ENCODE measurements around the gene B3GAT1.

Gene B3GAT1

DNA sequence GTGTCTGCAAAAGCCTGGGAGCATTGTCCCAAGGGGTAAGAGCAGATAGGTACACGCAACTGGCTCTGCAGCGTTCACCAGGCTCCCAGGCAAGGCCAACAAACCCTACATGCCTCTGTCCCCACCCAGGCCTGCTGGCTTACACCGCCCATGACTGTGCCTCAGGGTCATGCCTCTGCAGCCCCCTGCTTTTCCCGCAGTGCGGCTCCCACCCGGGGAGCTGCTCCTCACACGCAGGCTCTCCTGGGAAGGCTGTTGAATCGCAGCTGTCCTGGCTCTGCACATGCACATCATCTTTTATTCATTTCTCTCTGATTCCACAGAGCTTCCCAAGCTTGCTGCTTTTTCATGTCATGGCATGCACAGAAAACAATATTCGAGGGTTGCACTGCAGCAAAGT is 29.2 kb upstream of the B3GAT1 start:
- no peak for DNase-seq

DNA sequence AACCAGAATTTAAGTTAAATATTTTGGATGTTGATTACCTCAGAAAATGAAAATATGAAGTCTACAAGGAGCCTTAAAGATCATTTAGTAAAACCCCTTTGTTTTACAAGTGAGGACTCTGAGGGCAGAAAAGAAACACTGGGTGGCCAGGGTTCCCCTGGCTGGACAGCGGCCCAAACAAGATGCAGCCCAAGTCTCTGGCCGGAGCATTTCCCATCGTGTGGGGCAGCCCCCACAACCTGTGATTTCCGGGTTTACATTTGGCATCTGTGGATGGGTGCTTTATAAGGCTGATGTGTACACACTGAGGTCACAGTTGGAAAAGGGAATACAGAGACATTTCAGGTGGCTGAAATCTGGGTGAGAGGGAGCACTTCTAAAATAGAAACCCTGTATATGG is 28.8 kb upstream of the B3GAT1 start:
- DNase-seq, result no peak

DNA sequence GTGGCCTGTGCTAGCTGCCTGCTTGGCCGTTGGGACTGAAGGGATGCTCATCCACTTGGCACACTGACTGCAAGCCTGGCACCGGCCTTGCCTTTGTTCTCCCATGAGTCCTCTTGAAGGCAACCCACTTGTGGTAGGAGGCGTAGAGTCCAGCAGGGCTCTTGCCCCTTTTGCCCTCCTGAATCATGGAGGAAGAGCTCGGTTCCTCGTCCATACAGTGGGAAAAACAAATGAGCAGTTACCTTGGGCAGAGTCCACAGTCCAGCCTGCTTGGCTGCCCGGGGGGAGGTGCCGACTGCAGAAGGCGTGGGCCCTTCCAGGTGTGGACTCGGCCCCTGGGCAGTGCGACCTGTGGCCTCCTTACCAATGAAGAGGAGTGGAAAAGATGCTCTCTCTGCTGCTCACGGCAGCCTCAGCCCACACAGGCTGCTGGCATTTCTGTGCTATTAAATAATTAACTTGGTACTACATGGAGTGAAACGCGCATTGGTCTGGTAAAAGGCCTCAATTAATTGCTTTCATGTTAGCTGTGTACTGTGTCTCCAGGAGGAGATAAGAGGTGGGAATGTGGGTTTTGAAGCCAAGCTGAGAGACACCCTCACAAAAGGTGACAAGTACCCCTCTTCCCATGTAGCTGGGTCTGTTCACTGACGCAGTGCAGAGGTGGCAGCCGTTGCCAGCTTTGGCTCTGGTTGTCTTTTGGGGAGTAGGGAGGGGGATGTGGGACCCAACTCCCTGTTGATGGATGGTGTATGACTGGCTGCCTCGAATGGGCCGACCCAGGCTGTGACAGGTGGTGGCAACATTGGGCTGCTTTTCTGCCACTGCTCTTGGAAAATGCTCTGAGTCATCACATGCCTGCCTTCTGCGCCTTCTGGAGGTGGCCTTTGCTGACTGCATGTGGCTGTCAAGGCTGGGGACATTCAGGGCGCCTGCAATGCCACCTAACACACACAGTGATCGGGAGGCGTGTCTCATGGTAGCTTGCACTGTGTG is 26.8 kb upstream of the B3GAT1 start:
- DNase-seq, result no peak

DNA sequence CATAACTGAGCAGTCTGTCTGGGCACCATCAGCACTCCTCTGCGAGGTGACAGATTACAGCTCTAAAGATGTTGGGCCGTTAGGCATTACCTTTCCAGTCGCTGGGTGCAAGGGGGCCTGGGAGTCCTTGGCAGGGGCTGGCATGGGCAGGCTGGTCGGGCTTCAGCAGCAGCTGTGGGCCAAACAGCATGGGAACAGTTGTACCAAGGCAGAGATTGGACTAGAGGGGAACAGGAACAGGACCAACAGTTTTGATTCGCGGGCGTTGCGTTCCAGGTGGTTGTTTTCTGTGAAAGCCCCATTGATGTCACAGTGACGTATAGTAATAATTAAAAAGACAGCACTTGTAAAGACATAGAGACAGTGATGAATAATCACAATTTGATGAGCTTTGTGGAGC is 25.8 kb upstream of the B3GAT1 start:
- DNase-seq, result no peak

DNA sequence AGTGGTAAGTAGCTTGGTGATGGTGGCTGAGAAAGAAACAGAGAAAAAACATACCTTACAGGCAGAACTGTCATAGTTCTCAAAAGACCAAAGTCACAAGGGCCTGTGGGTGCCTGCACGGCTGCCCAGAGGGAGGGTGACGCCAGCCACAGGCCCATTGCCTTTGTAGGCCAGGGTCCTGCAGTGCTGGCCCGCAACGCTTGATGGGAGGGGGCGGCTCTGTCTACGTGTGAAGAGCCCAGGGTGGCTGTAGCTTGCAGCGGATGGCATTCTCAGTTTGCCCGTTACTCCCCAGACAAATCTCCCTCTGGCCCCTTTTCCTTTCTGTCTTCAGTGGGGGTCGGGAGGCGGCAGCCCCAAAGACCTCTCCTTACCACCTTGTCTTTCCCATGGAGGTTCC is 24.7 kb upstream of the B3GAT1 start:
- DNase-seq, result no peak

DNA sequence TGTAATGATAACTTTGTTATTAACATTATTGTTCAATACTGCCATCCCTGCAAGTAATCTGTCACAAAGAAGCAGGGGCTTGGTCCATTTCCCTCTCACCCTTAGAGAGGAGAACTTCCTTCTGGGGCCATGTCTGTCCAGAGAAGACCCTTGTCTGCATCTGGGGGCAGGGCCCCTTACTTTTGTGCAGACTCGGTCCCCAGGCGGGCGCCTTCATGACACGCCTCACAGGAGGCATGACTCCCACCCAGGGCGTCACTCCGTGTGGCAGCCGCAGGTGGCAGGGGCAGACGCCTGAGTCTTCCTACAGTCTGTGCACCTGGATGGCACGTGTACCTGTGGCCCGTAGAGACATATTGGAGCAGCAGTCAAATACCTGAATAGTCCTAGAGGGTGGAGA is 21.8 kb upstream of the B3GAT1 start:
- DNase-seq, result no peak

DNA sequence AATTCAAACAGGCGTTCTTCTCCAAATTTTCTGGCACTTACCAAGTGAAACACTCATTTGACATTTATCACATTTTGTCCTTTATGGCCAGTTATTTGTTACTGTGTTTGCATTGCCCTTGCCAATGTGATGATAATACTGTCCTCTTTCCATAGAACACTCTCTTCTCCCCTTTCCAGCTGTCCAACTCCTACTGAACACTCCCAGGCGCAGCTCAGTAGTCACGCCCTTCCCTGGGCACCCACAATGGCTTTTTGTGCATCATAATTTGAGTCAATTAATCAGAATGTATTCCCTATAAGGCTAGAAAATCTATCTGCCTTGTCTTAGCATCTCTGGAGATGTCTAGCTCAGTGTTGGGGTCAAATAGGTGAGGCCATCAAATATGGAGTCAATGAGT is 21.2 kb upstream of the B3GAT1 start:
- DNase-seq, result no peak

DNA sequence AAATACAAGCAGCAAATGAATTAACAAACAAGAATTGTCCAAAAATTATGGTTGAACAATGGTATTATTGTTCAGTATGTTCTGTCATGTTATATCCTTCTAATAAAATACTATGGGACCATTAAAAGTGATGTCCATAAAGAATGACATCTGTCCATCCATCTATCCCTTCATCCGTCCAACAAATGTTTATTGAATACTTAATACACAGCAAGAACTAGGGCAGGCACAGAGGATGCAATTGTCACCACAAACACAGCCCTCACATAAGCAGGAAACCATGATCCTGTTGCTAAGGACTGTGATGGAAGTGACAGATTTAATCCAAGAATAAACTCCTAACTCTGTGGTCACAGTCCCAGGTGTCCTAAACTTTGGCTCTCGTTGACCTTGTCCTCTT is 20.7 kb upstream of the B3GAT1 start:
- DNase-seq, result no peak

DNA sequence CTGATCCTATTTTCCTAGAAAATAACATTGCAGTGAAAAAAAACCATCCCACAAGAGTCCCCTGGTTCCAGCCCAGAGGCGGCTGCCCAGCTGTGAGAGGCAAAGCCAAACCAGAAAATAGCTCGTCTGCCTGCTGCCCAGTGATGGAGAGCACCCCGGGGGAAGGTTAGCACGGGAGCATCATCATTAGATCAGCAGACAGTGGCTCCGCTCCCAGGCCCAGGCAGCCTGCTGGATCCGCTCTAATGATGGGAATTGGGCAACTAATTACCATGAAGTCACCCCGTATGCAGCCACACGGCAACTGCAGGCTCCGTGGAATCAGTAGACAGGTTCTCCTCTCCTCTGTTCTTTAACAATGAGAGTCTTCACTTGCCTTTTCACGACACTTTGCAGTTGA is 17.1 kb upstream of the B3GAT1 start:
- DNase-seq, result no peak

DNA sequence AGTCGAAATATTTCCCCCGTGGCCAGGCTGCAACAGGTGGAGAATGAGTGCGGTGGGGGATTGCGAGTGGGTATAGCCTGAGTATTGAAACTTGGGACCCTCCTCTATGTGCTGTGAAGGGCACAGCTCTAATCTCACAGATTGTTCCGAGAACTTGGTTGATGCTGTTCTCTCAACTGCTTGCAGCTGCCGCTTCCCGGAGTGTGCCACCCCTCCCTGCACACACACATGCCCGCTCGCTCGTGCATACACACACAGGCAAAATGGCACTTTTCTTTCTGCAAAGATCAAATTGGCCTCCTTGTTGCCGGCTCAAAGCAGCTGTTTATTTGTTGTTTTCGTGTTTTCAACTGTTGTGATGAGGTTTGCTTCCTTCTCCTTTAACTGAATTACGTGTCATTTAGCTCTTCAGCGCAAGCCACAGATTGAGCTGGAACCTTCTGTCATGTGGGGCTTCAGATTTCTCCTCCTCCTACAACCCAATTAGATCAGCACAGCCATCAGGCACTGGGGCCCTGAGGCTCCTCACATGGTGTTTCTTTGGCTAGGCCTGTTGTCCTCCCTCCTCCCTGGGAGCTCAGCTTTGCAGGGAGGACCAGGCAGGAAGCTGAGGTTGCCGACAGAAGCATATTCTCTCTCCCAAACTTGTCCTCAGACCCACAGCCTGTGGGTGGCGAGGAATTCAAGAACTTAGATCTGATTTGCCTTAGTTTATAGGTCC is 13.9 kb upstream of the B3GAT1 start:
- no peak for DNase-seq

DNA sequence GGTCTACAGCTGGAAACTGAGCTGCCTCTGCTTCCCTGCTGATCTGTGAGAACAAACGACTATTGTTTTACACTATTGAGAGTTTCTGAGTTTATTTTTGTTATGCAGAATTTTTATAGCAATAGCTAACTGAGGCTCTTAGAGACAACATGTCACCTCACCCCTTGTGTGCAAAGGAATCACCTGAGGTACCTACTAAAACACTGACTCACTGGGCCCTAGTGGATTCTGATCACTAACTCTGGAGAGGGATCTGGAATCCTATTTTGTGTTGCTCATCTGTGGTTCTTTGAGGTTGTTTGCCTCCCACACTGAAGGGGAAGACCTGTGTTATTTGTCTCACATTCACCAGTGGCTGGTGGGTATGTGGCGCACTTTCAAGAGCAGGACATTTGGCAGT is 13.4 kb upstream of the B3GAT1 start:
- no peak for DNase-seq

DNA sequence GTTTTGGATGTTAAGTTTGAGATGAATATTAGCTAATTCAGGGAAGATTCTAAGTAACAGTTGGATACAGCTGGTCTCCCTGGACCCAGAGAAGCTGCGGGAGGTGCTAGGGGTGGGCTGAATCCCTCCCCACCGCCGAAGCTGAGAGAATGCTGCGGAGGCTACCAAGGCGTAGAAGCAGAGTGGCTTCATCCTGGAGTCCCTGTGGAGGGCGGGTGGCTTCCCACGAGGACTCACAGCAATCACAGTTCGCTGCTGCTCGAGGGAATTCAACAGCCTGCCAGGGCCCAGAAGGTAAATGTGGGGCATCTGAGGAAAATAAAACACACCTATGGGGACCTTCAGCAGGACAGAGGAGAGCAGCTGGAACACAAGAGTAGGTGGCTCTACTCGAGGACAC is 11.1 kb upstream of the B3GAT1 start:
- no peak for DNase-seq

DNA sequence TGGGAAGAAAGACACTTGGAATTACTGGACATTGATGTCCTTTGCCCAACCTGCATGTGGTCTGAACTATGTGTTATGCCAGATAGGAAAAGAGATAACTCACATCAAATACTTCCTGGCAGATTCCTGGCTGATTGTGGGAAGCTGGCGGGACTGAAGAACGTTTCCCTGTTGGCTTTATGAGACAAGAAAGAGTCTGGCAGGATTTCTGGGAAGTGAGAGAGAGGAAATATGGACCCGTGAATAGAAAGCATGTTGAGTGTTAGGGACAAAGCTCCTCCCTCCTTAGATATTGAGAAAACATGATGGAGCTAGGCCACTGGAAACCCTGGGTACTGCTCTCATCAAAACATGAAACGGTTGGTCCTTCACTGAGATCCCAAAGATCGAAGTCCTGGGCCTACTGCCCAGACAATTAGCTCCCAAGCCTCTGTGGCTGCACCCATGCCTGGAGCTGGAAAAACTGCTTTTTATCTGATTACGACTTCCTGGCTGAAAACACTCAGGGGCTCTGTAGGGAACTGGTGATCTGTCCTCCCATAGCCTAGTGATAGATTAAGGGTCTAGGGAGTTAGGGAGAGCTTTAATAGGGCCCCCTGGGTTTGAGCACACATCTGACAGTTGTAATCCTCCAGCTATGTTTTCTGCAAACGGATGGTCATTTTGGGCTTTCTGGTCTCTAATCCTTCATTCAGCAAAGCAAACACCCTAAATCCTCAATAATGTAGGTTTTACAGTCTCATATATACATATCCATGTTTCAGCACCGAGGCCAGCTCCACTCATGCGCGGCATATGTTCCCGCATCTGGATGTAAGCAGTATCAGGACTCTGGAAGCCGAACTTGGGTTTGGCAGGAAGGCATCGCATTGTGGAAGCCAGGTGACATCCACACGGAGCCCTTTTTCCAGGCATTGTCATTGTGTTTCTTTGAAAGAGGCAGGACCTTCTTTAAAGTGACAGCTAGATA is 6.1 kb upstream of the B3GAT1 start:
- DNase-seq, result no peak

DNA sequence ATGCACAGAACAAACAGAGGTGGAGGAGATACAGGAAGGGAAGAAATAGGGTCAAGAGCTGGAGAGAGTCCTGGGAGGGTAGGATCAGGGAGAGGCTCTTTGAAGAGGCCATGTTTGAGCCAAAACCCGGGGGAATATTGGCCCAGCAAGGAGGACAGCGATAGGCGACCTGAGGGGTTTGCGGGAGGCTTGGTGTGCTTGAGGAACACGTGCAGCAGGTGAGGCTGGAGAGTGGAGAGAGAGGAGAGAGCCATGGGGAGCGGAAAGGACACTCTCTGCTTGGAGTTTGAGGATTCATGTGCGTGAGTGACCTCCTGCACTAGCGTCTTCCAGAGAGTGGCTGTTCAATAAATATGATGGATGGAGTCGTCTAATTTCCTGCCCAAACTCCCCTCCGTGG is 4.7 kb upstream of the B3GAT1 start:
- DNase-seq, result no peak

DNA sequence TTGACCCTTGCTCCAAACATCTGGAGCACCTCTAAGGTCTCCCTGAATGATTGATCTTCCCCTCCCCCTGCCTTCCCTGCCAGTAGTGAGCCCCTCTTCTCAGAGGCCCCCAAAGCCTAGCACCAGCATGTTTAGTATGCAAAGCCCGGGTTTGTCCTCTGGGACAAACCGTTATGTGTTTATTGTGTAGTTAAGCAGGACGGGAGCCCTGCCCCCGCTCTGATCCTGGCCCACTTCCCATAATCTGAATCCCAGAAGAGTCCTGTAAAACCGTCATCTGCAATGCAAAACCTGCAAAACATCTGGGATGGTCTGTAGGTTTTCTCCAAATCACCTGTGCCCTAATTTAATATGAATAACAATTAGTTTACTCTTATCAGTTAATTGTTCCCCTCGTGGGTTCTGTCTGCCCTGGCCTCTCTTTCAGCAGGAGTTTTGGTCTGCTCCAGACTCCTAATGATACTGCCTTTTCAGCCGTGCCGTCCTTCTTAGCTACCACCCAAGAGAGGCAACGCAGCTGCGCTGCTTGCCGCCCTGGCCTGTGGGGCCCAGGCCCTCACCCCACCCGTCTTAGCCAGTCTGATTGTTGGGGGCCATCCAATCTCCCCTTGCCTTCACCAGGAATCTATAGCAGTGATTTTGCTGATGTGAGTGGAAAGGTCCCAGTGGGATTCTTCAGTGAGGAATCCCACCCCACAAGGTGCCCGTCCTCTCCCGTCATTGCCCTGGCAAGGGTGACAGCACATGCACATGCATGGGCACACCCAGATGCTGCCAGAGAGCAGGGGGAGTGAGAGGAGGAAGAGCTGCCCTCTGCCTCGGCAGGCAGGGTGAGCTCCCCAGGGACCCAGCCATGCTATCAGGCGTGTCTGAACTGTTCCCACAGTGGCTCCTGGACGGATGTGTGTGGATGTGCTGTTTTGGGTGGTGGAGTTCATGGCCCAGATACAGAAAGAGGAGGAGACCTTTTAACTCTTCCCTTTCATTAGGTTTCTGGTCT is 3.0 kb upstream of the B3GAT1 start:
- DNase-seq, result no peak

DNA sequence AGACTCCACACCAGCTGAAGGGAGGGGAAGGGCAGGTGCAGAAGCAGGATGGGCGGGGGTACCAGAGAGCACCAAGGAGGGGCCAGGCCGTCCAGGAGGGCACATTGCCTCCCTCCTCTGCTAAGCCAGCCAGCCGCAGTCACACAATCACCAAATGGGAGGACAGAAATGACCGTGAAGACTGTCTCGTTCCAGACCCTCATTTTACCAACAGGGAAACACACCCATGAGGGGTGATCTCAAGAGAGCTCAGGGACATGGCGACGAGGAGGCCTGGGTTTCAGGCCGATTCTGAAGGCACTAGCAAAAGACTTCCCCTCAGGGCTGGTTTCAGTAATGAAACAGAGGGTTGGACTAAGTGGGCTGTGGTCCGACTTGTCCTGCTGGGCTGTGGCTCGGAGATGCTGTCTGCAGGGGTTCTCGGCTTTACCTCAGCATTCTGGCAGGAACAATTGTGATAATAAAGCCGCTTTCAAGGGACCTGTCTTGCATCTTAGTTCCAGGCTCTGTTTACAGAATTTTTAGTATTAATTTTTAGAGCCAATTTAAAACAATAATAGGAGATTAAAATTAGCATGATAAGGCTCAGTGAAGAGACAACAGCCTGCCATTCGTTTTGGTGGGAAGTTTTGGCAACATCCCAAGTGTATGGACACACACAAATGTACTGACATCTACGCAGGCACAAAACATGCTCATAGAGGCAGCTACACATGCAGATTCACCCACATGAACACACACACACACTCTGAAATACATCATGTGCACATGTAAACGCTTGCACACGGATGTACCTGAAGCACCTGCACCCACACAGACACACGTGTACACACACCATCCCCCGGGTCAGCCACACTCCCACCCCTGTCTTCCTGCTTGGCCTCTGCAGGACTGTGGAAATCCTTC is 2.0 kb upstream of the B3GAT1 start:
- DNase-seq, result no peak

DNA sequence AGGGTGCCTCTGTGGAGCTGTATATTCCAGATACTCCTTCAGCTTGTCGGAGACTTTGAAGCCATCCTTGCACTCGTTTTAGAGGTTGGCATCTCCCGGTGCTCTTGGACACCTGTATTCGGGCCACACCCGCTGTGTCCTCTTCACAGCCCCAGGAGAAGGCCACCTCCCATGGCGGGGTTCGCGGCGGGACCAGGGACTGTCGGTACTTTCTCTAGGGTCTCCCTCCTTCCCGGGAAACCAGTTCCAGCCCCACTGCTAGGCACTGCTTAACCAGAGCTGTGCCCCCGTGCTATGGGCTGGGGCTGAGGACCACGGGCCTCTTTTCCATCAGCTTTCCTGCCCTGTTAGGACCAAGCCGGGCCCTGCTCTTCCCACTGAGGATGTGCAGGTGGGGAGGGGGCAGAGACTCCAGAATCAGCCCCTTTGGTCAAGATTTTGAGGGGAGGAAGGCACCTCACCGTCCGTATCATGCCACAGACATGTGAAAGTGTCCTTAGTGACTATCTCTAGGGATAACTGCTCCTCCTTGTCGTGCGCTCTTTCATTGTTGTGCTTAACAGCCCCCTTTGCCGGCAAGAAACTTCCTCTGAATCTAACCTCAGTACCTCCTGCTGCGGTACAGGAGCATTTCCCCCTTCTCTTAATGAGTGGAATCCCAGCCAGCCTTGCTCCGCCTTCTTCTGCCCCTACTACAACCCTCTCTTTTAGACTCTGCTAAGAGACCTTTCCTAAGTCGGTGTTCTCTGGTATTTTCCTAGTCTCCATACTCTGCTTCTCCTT is 1.2 kb upstream of the B3GAT1 start:
- no peak for DNase-seq

DNA sequence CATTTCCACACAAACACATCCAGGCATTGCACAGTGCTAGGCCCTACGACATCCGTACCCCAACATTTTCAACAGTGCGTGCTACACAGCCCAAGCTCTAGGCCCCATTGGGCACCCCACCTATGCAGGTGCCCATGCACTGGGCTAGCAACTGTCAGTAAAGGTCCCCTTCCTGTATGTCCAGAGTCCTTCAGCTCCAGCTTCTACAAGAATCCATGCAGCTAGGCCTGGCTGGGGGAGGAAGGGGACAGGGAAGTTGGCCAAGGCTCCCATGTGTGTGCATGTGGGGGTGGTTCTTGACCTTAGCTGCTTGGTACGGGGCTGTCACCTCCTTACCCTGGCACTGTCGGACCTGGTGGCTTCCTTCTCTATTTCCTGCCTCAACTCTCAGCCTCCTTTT is 1.3 kb downstream of the B3GAT1 start:
- DNase-seq, result no peak

DNA sequence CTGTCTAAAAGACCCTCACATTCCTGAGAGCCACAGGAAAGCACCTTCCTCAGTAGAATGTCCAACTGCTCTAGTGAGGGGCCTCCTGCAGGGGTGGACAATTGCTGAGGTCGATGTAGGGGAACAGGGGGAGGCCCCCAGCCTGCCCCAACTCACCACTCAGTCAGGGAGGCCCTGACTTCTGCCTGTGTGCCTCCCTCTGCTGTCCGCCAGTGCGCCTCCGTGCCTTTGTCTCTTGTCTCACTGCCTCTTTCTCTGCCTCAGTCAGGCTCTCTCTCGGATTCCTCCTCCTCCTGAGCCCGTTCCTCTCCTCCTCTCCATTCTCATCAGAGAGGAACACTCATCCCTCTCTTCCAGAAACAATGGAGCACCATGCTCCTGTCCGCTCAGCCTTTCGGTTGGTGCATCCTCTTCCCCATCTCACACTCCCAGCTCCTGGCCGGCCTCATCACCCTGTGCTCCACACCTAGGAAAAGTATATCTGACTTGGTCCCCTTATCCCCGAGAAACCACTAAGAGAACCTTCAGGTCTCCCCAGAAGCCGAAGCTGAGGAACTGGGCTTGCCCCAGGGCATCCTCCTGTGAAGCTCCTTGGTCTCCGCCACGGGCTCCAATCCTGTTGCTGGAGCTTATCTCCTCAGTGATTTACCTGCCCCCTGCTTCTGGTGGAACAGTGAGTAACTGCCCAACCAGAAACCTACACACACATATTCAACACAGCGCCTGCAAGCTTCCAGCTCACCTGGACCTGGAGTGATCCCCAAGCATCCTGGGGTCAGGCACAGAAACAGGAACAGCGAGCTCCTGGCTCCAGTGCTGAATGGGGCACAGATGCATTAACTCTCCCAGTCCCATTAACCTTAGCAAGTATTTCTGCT is 2.3 kb downstream of the B3GAT1 start:
- no peak for DNase-seq
